ENCODE results near the gene PALS2. TPM values are rescaled to one million over a fixed set of nuclear protein-coding genes. Genes with fewer than 3 reads are reported as not detected.

The PALS2 gene
- total and polyA plus RNA-seq, 9 of the 15 experiments (the other 6 are each of a cell fraction or from before 2014, with no cell fraction given): 5.9 to 35.0 (median 17.7) TPM

GRCh38 chr7:24545215-24545614 lies 28.0 kb upstream of the PALS2 start:
- ChIA-PET CTCF (ENCODE audit: low intra/inter-chr PET ratio) (no interaction called here), POLR2A (no interaction called here)
- Histone ChIP-seq H3K4me2 (ENCODE audit: insufficient read depth, low read length) (no peak overlapping the region), H3K9me3 (replicated peaks; ENCODE audit: control insufficient read depth, insufficient read depth, low read depth, low read length) (no peaks in the 10 kb centered on the region), H3K36me3 (ENCODE audit: control insufficient read depth, insufficient read depth, low read length) (no peaks in the 10 kb centered on the region), H3K79me2 (ENCODE audit: control insufficient read depth, insufficient read depth, low read length) (no peaks in the 10 kb centered on the region), H3K4me1 (replicated peaks in 1 of 2; ENCODE audit: control insufficient read depth in 2 of 2, insufficient read depth in 2 of 2, low read length in 2 of 2) (no peaks in the 10 kb centered on the region), H2AFZ (ENCODE audit: low read depth, low read length) (no peak overlapping the region), H3K27ac (ENCODE audit: extremely low read depth, low read depth, low read length) (no peak overlapping the region), H3K9ac (ENCODE audit: insufficient read depth in 1 of 2, low read depth in 2 of 2, low read length in 2 of 2) (no peak overlapping the region), H4K20me1 (replicated peaks; ENCODE audit: control insufficient read depth, insufficient read depth, low read length) (no peaks in the 10 kb centered on the region), H3K4me3 (no peak overlapping the region), H3K9me1 (ENCODE audit: control insufficient read depth, insufficient read depth, low read length) (no peaks in the 10 kb centered on the region), H3K27me3 (ENCODE audit: control insufficient read depth in 2 of 2, insufficient read depth in 2 of 2, low read length in 2 of 2) (peaks cover 7 to 14% of the 10 kb centered on the region in 2 experiments; a peak in 4 of 5 replicates)
- in situ Hi-C loops (cut with MboI): no loop called here
- DNase-seq (ENCODE audit: extremely low read depth in 1 of 4, low spot score in 3 of 4) (no peak), ATAC-seq (no peak), FAIRE-seq (no peak)
- intact Hi-C loops (cut with micrococcal nuclease): no loop called here
- no TSS peak for BruUV-seq (replicated peaks)
- TF ChIP-seq SAP30 (IDR thresholded peaks at IDR 0.05; ENCODE audit: borderline replicate concordance, insufficient read depth, low read depth, low read length, poor library complexity, severe bottlenecking): no peak
- no peak for TF ChIP-seq NCOR1 (IDR thresholded peaks at IDR 0.05)
- no peak for TF ChIP-seq DNMT1 (IDR thresholded peaks at IDR 0.05)
- TF ChIP-seq HNRNPK (IDR thresholded peaks at IDR 0.05; ENCODE audit: low read depth, low read length, poor library complexity, severe bottlenecking): no peak
- TF ChIP-seq ZSCAN32 (CRISPR knock-in tag; IDR thresholded peaks at IDR 0.05): no peak
- no peak for TF ChIP-seq PTTG1 (tag; IDR thresholded peaks at IDR 0.05; ENCODE audit: low read depth)
- TF ChIP-seq TRIM24 (IDR thresholded peaks at IDR 0.05): no peak
- TF ChIP-seq ADNP (tag; IDR thresholded peaks at IDR 0.05): no peak
- no peak for TF ChIP-seq CHD7 (IDR thresholded peaks at IDR 0.05; ENCODE audit: low read depth, low read length)
- no peak for TF ChIP-seq ATF4 (CRISPR knock-in tag; IDR thresholded peaks at IDR 0.05)
